SU-DHL-6 (cell line): Measurements from ENCODE around the gene SPIN4.

Experiments
- CTCF ChIP-seq: fragments of 200-600 bp; sonication (generic); IDR thresholded peaks from one replicate; pipeline ENCODE4 v1.5.1; 2017; ENCODE audit warnings: antibody characterized with exemption, mild to moderate bottlenecking, low read length, moderate library complexity; ENCODE audit not compliant: insufficient read depth, poor library complexity, severe bottlenecking
- EZH2phosphoT487 ChIP-seq: fragments of 200-600 bp; sonication (generic), shearing (Covaris generic); conservative IDR thresholded peaks from 2 replicates; pipeline ENCODE4 v1.6.1; 2018; ENCODE audit warnings: mild to moderate bottlenecking, antibody characterized with exemption, low read length, moderate library complexity, mixed read lengths

GRCh38 chrX:63327788-63328187 lies 23.3 kb downstream of the SPIN4 start:
- TF ChIP-seq CTCF (no peak), EZH2phosphoT487 (no peak)
